GM19099 (cell line): ENCODE data around the gene CACHD1.

Experiments
- POLR2A ChIP-seq: IDR thresholded peaks from 3 replicates; pipeline ENCODE4 v1.6.1; 2011; ENCODE audit warnings: low read depth; ENCODE audit not compliant: insufficient read length; ENCODE audit errors: extremely low read depth

The CACHD1 gene

DNA sequence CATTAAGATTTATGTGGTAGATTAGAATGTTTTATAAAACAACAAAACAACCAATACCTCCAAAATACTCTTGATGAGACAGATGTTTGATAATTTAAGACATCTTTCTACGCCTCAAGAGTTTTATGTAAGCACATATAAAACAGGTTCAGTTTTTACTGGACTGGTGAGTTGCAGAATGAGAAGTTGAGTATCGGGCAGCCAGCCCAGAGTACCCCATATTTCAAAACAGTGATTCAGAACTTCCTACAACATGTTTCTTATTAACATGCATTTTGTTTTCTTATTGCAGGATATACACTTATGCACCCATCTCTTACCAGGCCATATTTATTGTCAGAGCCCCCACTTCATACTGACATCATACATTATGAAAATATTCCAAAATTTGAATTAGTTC, 183.5 kb downstream of the CACHD1 start:
- TF ChIP-seq POLR2A, result no peak

- no peak for TF ChIP-seq POLR2A
Measured at GRCh38 chr1:64654519-64655341, 184.8 kb downstream of the CACHD1 start.

DNA sequence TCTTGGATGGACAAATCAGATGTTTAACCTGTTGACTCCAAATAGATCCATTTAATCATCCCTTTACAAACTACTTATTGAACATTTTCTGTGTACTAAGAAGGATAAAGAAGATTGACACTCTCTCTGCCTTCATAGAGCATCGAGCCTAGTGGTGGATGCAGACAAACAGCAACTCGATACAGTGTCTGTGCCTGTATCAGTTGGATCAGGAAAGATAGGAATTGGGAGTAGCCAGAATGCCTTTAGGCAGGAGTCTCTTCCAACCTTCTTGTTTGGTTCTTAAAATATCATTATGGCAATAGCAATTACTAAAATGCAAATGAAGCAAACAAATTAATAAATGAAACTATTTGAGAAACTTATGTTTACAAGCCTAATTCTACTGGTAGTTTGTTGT, 185.9 kb downstream of the CACHD1 start:
- TF ChIP-seq POLR2A, result no peak

GRCh38 chr1:64659478-64660138, 189.7 kb downstream of the CACHD1 start:
- no peak for TF ChIP-seq POLR2A

DNA sequence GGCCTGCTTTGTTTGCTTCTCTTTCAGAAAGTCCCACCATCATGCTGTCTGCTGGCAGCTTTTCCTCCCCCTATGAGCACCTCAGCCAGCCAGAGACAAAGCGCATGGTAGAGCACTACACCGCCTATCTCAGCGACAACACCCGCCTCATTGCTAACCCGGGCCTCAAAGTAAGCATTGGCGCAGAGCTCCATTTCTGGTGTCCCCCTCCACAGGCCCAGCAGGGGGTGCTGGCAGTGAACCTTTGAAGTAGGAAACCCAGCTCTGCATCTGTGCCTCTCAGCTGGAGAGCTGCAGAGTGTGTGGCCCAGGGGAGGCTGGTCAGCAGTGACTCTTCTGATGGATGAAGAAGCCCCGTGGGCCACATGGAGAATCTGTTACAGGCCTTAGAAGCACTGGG, 193.7 kb downstream of the CACHD1 start:
- no peak for TF ChIP-seq POLR2A

DNA sequence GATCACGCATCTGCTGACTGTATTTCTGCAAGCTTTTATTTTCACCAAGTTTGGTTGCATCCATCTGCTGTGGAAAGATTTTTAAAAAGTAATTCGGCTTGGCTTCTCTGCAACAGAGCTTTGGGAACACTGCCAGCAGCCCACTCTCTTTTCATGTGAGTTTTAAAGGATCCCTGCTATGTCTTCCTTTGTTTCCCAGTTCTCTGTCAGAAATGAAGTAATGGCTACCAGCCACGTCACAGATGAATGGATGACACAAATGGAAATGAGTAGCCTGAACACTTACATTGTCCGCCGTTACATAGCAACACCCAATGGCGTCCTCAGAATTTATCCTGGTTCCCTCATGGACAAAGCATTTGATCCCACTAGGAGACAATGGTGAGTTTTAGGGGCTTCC, 194.4 kb downstream of the CACHD1 start:
- no peak for TF ChIP-seq POLR2A

DNA sequence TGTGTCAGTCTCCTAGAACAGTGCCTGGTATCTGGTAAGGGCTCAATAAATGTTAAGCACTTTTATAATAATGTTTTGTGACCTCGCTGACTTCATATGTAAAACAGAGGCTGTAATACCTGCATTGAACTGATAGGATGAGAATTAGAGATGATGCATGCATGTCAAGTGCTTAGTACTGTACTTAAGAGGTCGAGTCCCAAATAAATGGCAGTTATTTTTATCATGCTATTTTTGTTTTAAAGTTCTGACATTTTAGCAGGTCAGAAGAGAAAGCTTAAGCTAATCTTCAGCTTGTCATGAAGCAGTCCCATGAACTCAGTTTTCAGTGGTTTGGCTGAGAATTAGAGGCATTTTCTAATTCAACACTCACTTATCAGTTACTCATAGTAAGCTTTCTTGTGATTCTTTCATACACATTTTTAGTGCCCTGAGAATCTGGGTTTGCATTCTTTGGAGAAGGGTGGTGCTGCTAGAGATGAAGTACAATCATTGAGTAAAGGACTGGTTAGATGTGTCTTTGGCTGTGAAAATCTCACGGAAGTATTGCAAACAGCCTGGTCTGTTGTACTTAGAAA, 199.3 kb downstream of the CACHD1 start:
- no peak for TF ChIP-seq POLR2A

DNA sequence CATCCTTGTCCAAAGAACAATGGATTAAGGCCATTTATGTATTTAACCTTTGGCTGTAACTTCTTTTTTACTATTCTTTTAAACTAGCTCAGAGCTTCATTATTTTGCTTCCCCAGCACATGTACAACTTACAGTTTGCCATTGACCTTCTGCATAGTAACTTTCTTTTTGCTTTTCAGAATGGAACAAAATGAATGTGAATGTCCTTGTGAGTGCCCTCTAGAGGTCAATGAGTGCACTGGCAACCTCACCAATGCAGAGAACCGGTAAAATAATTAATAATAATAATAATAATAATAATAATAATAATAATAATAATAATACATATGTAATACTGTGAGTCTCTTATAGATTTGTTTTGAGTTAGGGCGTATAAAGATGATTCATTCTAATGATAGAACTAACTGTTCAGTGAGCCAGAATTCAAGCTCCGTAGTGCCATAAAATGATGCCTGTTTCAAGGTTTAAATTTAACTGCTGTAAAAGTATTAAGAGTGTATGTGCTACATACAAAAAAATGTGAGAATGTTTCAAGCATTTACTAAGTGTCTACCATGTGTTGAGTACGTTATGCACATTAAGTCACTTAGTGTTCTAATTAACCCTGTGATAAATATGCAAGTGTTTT, 205.9 kb downstream of the CACHD1 start:
- no peak for TF ChIP-seq POLR2A

DNA sequence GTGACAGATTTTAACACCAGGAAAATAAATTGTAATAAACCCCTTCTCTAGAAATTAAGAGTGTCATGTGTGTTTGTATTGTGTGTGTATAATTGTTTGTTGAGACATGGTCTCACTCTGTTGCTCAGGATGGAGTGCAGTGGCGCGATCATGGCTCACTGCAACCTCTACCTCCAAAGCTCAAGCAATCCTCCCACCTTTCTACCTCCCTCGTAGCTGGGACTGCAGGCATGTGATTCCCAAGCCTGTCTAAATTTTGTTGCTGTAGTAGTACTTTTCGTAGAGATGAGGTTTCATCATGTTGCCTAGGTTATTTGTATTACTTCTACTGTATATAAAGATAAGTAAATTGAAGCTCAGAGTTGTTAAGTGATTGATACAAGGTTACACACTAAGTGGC, 206.5 kb downstream of the CACHD1 start:
- TF ChIP-seq POLR2A, result no peak

- TF ChIP-seq POLR2A, result no peak
Measured at GRCh38 chr1:64677532-64677931, 207.6 kb downstream of the CACHD1 start.

- no peak for TF ChIP-seq POLR2A
Measured at GRCh38 chr1:64678366-64678765, 208.4 kb downstream of the CACHD1 start.

GRCh38 chr1:64679177-64679576, 209.2 kb downstream of the CACHD1 start:
- TF ChIP-seq POLR2A, result no peak

GRCh38 chr1:64680599-64680998, 210.7 kb downstream of the CACHD1 start:
- no peak for TF ChIP-seq POLR2A

- no peak for TF ChIP-seq POLR2A
Measured at GRCh38 chr1:64681043-64681442, 211.1 kb downstream of the CACHD1 start.

DNA sequence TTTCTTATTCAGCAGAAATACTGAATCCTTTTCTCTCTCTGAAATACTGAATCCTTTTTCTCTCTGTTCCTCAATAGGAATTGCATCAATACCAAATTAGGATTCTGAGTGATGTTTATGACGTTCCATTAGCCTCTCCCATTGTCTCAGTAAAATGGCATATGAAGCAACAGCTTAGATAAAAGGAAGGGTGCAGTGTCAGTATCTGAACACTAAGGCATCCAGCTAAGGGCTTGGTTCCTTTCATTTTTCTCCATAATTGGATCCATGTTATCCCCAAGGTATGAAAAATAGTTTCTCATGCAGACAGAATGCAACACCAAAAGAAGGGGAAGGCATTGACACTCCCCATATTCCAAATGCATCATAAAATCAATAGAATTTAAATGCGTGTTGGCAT, 213.5 kb downstream of the CACHD1 start:
- TF ChIP-seq POLR2A, result no peak
